Activated naive CD8-positive, alpha-beta T cell (primary cell): ENCODE measurements around the gene KMT5B.

ENCODE experiments used
- H3K27ac Mint-ChIP-seq: one replicate; pipeline ENCODE4 v1.8.0; 2021; ENCODE audit warnings: mixed read lengths
- H3K27me3 Mint-ChIP-seq: one replicate; pipeline ENCODE4 v1.8.0; 2021; ENCODE audit warnings: mixed read lengths
- H3K36me3 Mint-ChIP-seq: one replicate; pipeline ENCODE4 v1.8.0; 2021; ENCODE audit warnings: mixed read lengths
- H3K4me1 Mint-ChIP-seq: one replicate; pipeline ENCODE4 v1.8.0; 2021; ENCODE audit warnings: low read depth, mixed read lengths
- H3K4me3 Mint-ChIP-seq: one replicate; pipeline ENCODE4 v1.8.0; 2021; ENCODE audit warnings: mild to moderate bottlenecking, mixed read lengths
- H3K9me3 Mint-ChIP-seq: one replicate; pipeline ENCODE4 v1.8.0; 2021; ENCODE audit warnings: low read depth, mixed read lengths

Gene KMT5B

GRCh38 chr11:68173926-68174325 is 39.2 kb downstream of the KMT5B start:
- Mint-ChIP-seq H3K4me1 (no peaks in the 10 kb centered on the region), H3K27ac (peak overlapping the region; percentile 61), H3K9me3 (no peaks in the 10 kb centered on the region), H3K36me3 (peaks cover 3% of the 10 kb centered on the region), H3K27me3 (no peaks in the 10 kb centered on the region), H3K4me3 (no peak overlapping the region)

- Mint-ChIP-seq H3K27ac (no peak overlapping the region), H3K9me3 (no peaks in the 10 kb centered on the region), H3K36me3 (peaks cover 4% of the 10 kb centered on the region), H3K27me3 (no peaks in the 10 kb centered on the region), H3K4me1 (no peaks in the 10 kb centered on the region), H3K4me3 (no peak overlapping the region)
Observed at GRCh38 chr11:68169442-68169841, 43.7 kb downstream of the KMT5B start.

GRCh38 chr11:68168694-68169093 is 44.4 kb downstream of the KMT5B start:
- Mint-ChIP-seq H3K36me3 (peaks cover 4% of the 10 kb centered on the region), H3K4me3 (no peak overlapping the region), H3K9me3 (no peaks in the 10 kb centered on the region), H3K4me1 (no peaks in the 10 kb centered on the region), H3K27ac (no peak overlapping the region), H3K27me3 (no peaks in the 10 kb centered on the region)

- H3K36me3 Mint-ChIP-seq, result peaks cover 9% of the 10 kb centered on the region
Observed at GRCh38 chr11:68167474-68167873, 45.6 kb downstream of the KMT5B start.

GRCh38 chr11:68166969-68167368 is 46.1 kb downstream of the KMT5B start:
- no peak overlapping the region for H3K4me3 Mint-ChIP-seq
- H3K4me1 Mint-ChIP-seq, result no peaks in the 10 kb centered on the region
- peaks cover 9% of the 10 kb centered on the region for H3K36me3 Mint-ChIP-seq
- H3K27ac Mint-ChIP-seq, result no peak overlapping the region
- H3K9me3 Mint-ChIP-seq, result no peaks in the 10 kb centered on the region
- H3K27me3 Mint-ChIP-seq, result no peaks in the 10 kb centered on the region

More at GRCh38 chr11:68167474-68167873, 45.6 kb downstream of the KMT5B start:
- no peaks in the 10 kb centered on the region for H3K4me1 Mint-ChIP-seq
- no peaks in the 10 kb centered on the region for H3K27me3 Mint-ChIP-seq
- no peak overlapping the region for H3K4me3 Mint-ChIP-seq
- no peaks in the 10 kb centered on the region for H3K9me3 Mint-ChIP-seq
- no peak overlapping the region for H3K27ac Mint-ChIP-seq

- Mint-ChIP-seq H3K4me3 (no peak overlapping the region), H3K36me3 (peaks cover 14% of the 10 kb centered on the region), H3K27me3 (no peaks in the 10 kb centered on the region), H3K27ac (no peak overlapping the region), H3K4me1 (no peaks in the 10 kb centered on the region), H3K9me3 (no peaks in the 10 kb centered on the region)
Observed at GRCh38 chr11:68165601-68166000, 47.5 kb downstream of the KMT5B start.

GRCh38 chr11:68164437-68164836 is 48.7 kb downstream of the KMT5B start:
- Mint-ChIP-seq H3K27ac (peak overlapping the region; percentile 25), H3K27me3 (no peaks in the 10 kb centered on the region), H3K36me3 (peaks cover 17% of the 10 kb centered on the region), H3K4me3 (no peak overlapping the region), H3K4me1 (no peaks in the 10 kb centered on the region), H3K9me3 (no peaks in the 10 kb centered on the region)

- no peak overlapping the region for H3K27ac Mint-ChIP-seq
- peaks cover 15% of the 10 kb centered on the region for H3K36me3 Mint-ChIP-seq
- H3K4me1 Mint-ChIP-seq, result no peaks in the 10 kb centered on the region
- no peaks in the 10 kb centered on the region for H3K9me3 Mint-ChIP-seq
- H3K27me3 Mint-ChIP-seq, result no peaks in the 10 kb centered on the region
- H3K4me3 Mint-ChIP-seq, result no peak overlapping the region
Observed at GRCh38 chr11:68163691-68164090, 49.4 kb downstream of the KMT5B start.

GRCh38 chr11:68160100-68160695 is 52.9 kb downstream of the KMT5B start:
- no peaks in the 10 kb centered on the region for H3K27me3 Mint-ChIP-seq
- no peak overlapping the region for H3K27ac Mint-ChIP-seq
- H3K4me1 Mint-ChIP-seq, result no peaks in the 10 kb centered on the region
- no peaks in the 10 kb centered on the region for H3K9me3 Mint-ChIP-seq
- H3K4me3 Mint-ChIP-seq, result no peak overlapping the region
- peaks cover 14% of the 10 kb centered on the region for H3K36me3 Mint-ChIP-seq

- H3K27me3 Mint-ChIP-seq, result no peaks in the 10 kb centered on the region
- no peaks in the 10 kb centered on the region for H3K4me1 Mint-ChIP-seq
Observed at GRCh38 chr11:68159665-68160064, 53.4 kb downstream of the KMT5B start.

GRCh38 chr11:68159161-68159560 is 53.9 kb downstream of the KMT5B start:
- H3K4me1 Mint-ChIP-seq, result no peaks in the 10 kb centered on the region
- H3K27ac Mint-ChIP-seq, result no peak overlapping the region
- H3K27me3 Mint-ChIP-seq, result no peaks in the 10 kb centered on the region
- H3K4me3 Mint-ChIP-seq, result no peak overlapping the region
- H3K9me3 Mint-ChIP-seq, result no peaks in the 10 kb centered on the region
- H3K36me3 Mint-ChIP-seq, result peaks cover 14% of the 10 kb centered on the region

More at GRCh38 chr11:68159665-68160064, 53.4 kb downstream of the KMT5B start:
- Mint-ChIP-seq H3K36me3 (peaks cover 14% of the 10 kb centered on the region), H3K27ac (no peak overlapping the region), H3K9me3 (no peaks in the 10 kb centered on the region), H3K4me3 (no peak overlapping the region)

GRCh38 chr11:68158580-68158979 is 54.5 kb downstream of the KMT5B start:
- no peak overlapping the region for H3K27ac Mint-ChIP-seq
- no peaks in the 10 kb centered on the region for H3K9me3 Mint-ChIP-seq
- H3K36me3 Mint-ChIP-seq, result peaks cover 14% of the 10 kb centered on the region
- no peaks in the 10 kb centered on the region for H3K4me1 Mint-ChIP-seq
- no peak overlapping the region for H3K4me3 Mint-ChIP-seq
- H3K27me3 Mint-ChIP-seq, result no peaks in the 10 kb centered on the region

GRCh38 chr11:68153742-68154141 is 59.4 kb downstream of the KMT5B start:
- Mint-ChIP-seq H3K4me1 (no peaks in the 10 kb centered on the region), H3K4me3 (no peak overlapping the region), H3K9me3 (no peaks in the 10 kb centered on the region), H3K36me3 (no peaks in the 10 kb centered on the region), H3K27ac (peak overlapping the region; percentile 50), H3K27me3 (no peaks in the 10 kb centered on the region)

- no peaks in the 10 kb centered on the region for H3K27me3 Mint-ChIP-seq
- H3K4me1 Mint-ChIP-seq, result no peaks in the 10 kb centered on the region
- H3K27ac Mint-ChIP-seq, result no peak overlapping the region
- H3K9me3 Mint-ChIP-seq, result no peaks in the 10 kb centered on the region
- no peaks in the 10 kb centered on the region for H3K36me3 Mint-ChIP-seq
- H3K4me3 Mint-ChIP-seq, result no peak overlapping the region
Observed at GRCh38 chr11:68150037-68150436, 63.1 kb downstream of the KMT5B start.

GRCh38 chr11:68149417-68149816 is 63.7 kb downstream of the KMT5B start:
- H3K36me3 Mint-ChIP-seq, result no peaks in the 10 kb centered on the region
- no peak overlapping the region for H3K27ac Mint-ChIP-seq
- no peaks in the 10 kb centered on the region for H3K27me3 Mint-ChIP-seq
- no peak overlapping the region for H3K4me3 Mint-ChIP-seq
- no peaks in the 10 kb centered on the region for H3K4me1 Mint-ChIP-seq
- H3K9me3 Mint-ChIP-seq, result no peaks in the 10 kb centered on the region

GRCh38 chr11:68148879-68149278 is 64.2 kb downstream of the KMT5B start:
- no peak overlapping the region for H3K27ac Mint-ChIP-seq
- no peaks in the 10 kb centered on the region for H3K36me3 Mint-ChIP-seq
- no peaks in the 10 kb centered on the region for H3K9me3 Mint-ChIP-seq
- H3K27me3 Mint-ChIP-seq, result no peaks in the 10 kb centered on the region
- no peaks in the 10 kb centered on the region for H3K4me1 Mint-ChIP-seq
- H3K4me3 Mint-ChIP-seq, result no peak overlapping the region
